Immature natural killer cell (primary cell): ENCODE results near the gene RNF217. TPM values are rescaled to one million over a fixed set of nuclear protein-coding genes. Genes with fewer than 3 reads are reported as not detected.

Experiments
- DNase-seq, 3 donors: peaks; one replicate each; pipeline ENCODE4 v3.0.0; 2022; ENCODE audit warnings: mixed read lengths in 1 of 3
- H3K27ac Mint-ChIP-seq, 6 donors: one replicate each; pipeline ENCODE4 v1.8.0; 2020; ENCODE audit warnings: mixed read lengths in 6 of 6, mild to moderate bottlenecking in 5 of 6, inconsistent platforms in 4 of 6, moderate library complexity in 3 of 6
- H3K27me3 Mint-ChIP-seq, 3 donors: one replicate each; pipeline ENCODE4 v1.8.0; 2020 to 2021; ENCODE audit warnings: low read depth in 3 of 3, mild to moderate bottlenecking in 3 of 3, mixed read lengths in 3 of 3, moderate library complexity in 3 of 3, inconsistent platforms in 1 of 3
- H3K36me3 Mint-ChIP-seq, 3 donors: one replicate each; pipeline ENCODE4 v1.8.0; 2020; ENCODE audit warnings: mixed read lengths in 3 of 3, inconsistent platforms in 2 of 3, mild to moderate bottlenecking in 2 of 3
- H3K4me1 Mint-ChIP-seq, 2 donors: one replicate each; pipeline ENCODE4 v1.8.0; 2020; ENCODE audit warnings: inconsistent platforms in 2 of 2, mild to moderate bottlenecking in 2 of 2, mixed read lengths in 2 of 2, moderate library complexity in 1 of 2
- H3K4me3 Mint-ChIP-seq, 5 donors: one replicate each; pipeline ENCODE4 v1.8.0; 2020; ENCODE audit warnings: mild to moderate bottlenecking in 5 of 5, mixed read lengths in 5 of 5, inconsistent platforms in 3 of 5, moderate library complexity in 3 of 5
- H3K9me3 Mint-ChIP-seq, 6 donors: one replicate each; pipeline ENCODE4 v1.8.0; 2020; ENCODE audit warnings: mild to moderate bottlenecking in 6 of 6, mixed read lengths in 6 of 6, inconsistent platforms in 4 of 6, moderate library complexity in 3 of 6
- polyA plus RNA-seq, 3 donors: library from polyadenylated mRNA; unstranded; fragments of 300-500 nt; fragmentation: Illumina TruSeq; gene quantifications; one replicate each; pipeline ENCODE4 v1.2.3, GENCODE V29; 2021

The RNF217 gene
- polyA plus RNA-seq, 3 donors from 2014 or later: 0.21 to 1.8 (median 0.25) TPM

DNA sequence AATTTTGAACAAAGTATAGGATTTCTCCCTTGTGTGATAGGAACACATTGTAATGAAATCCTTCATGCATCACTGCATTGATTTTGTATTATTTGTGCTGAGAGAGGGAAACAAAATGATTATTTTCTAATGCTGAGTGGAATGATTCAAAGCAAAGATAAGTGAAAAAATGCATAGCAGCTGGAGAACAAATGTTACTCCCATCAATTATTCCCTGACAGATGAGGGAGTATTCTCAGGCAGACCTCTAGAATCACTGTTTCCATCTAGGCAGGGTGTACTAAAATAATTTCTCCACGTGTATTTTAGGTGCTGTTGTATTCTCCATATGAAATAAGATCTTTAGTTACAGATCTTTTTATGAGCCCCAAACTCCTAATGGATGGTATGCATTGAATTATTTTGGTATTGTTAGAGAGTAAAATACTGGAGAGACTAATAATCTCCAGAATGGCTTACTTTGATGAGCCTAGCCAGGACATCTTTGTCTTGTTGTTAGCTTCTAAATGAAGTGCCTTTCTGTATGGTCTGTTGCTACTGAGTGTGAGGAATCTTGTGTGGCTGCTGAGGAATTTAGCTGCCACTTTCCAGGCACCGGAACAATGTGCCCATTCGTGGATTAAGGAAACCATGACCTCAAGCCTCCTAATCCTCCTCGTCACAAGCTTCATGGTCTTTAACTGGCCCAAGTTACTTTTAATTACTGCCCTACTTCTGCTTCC lies 39.6 kb downstream of the RNF217 start:
- no peaks in the 10 kb centered on the region for H3K4me1 Mint-ChIP-seq
- DNase-seq: no peak
- no peak overlapping the region for H3K27ac Mint-ChIP-seq
- H3K9me3 Mint-ChIP-seq: peaks cover 0 to 2% (median 0%) of the 10 kb centered on the region in 6 donors
- H3K36me3 Mint-ChIP-seq: peaks cover 0 to 4% (median 0%) of the 10 kb centered on the region in 3 donors
- H3K27me3 Mint-ChIP-seq: peaks cover 0 to 2% (median 2%) of the 10 kb centered on the region in 3 donors
- H3K4me3 Mint-ChIP-seq: no peak overlapping the region

DNA sequence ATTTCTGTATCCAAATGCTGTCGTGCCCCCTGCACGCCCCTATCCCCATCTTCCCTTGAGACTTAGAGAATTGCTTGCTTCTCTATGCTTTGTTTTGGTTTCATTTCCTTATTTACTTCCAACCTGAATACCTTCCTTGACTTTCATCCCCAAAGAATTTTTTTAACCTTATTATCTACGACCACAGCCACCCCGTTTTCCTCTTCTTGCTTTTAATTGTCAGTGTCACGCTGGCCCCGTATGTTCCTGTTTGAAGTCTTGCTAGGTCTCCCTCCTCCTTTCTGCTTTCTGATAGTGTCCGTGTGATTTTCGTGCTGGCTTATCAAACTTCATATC lies 40.1 kb downstream of the RNF217 start:
- H3K4me3 Mint-ChIP-seq: no peak overlapping the region
- H3K4me1 Mint-ChIP-seq: no peaks in the 10 kb centered on the region
- H3K27me3 Mint-ChIP-seq: peaks cover 0 to 2% (median 2%) of the 10 kb centered on the region in 3 donors
- peaks cover 0 to 4% (median 0%) of the 10 kb centered on the region in 3 donors for H3K36me3 Mint-ChIP-seq
- no peak overlapping the region for H3K27ac Mint-ChIP-seq
- H3K9me3 Mint-ChIP-seq: peaks cover 0 to 2% (median 0%) of the 10 kb centered on the region in 6 donors
- DNase-seq: no peak

GRCh38 chr6:125003070-125003469 lies 40.8 kb downstream of the RNF217 start:
- H3K36me3 Mint-ChIP-seq: peaks cover 0 to 4% (median 0%) of the 10 kb centered on the region in 3 donors
- no peak overlapping the region for H3K27ac Mint-ChIP-seq
- H3K4me1 Mint-ChIP-seq: no peaks in the 10 kb centered on the region
- no peak overlapping the region for H3K4me3 Mint-ChIP-seq
- DNase-seq: no peak
- peaks cover 0 to 2% (median 0%) of the 10 kb centered on the region in 6 donors for H3K9me3 Mint-ChIP-seq
- H3K27me3 Mint-ChIP-seq: peaks cover 0 to 2% (median 2%) of the 10 kb centered on the region in 3 donors

- Mint-ChIP-seq H3K9me3 (peaks cover 0 to 2% (median 0%) of the 10 kb centered on the region in 6 donors), H3K27me3 (peaks cover 0 to 2% (median 2%) of the 10 kb centered on the region in 3 donors), H3K4me1 (no peaks in the 10 kb centered on the region), H3K27ac (no peak overlapping the region), H3K36me3 (peaks cover 0 to 2% (median 0%) of the 10 kb centered on the region in 3 donors), H3K4me3 (no peak overlapping the region)
- DNase-seq: no peak
Measured at GRCh38 chr6:125004198-125004597, 42.0 kb downstream of the RNF217 start.

DNA sequence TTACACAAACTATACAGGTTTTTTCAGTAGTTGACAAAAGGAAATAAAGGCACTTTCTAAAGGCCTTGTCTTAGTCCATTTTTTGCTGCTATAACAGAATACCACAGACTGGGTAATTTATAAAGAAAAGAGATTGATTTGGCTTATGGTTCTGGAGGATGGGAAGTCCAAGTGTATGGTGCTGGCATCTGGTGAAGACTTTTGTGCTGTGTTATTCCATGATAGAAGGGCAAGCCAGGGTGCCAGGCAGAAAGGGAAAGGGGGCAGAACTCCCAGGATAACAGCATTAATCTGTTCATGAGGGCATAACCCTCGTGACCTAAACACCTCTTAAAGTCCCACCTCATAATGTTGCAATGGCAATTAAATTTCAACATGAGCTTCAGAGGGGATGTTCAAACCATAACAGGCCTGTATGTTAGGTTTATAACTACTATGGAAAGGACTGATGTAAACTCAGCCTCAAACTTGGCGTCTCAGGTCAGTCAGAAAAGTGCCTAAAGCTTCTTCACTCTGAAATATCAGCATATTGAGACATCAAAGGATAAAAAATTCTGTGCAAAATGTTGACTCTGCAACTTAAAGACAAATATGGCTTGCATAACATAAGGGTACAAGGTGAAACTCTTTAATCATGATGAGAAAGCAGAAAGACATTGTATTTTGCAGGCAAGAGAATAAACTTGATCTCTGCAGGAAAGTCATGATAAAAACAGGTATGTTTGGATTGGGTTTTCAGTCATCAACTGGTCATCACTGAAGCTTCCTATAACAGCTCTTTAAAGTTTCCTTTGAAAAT lies 42.8 kb downstream of the RNF217 start:
- no peak for DNase-seq
- H3K27me3 Mint-ChIP-seq: peaks cover 0 to 2% (median 2%) of the 10 kb centered on the region in 3 donors
- H3K4me1 Mint-ChIP-seq: no peaks in the 10 kb centered on the region
- no peaks in the 10 kb centered on the region for H3K36me3 Mint-ChIP-seq
- H3K4me3 Mint-ChIP-seq: no peak overlapping the region
- H3K9me3 Mint-ChIP-seq: peaks cover 0 to 2% (median 0%) of the 10 kb centered on the region in 6 donors
- H3K27ac Mint-ChIP-seq: no peak overlapping the region

GRCh38 chr6:125008261-125008703 lies 46.0 kb downstream of the RNF217 start:
- Mint-ChIP-seq H3K4me1 (no peaks in the 10 kb centered on the region), H3K4me3 (no peak overlapping the region), H3K36me3 (no peaks in the 10 kb centered on the region), H3K9me3 (peaks cover 0 to 2% (median 0%) of the 10 kb centered on the region in 6 donors), H3K27ac (no peak overlapping the region), H3K27me3 (peaks cover 0 to 5% (median 2%) of the 10 kb centered on the region in 3 donors)
- DNase-seq: no peak

DNA sequence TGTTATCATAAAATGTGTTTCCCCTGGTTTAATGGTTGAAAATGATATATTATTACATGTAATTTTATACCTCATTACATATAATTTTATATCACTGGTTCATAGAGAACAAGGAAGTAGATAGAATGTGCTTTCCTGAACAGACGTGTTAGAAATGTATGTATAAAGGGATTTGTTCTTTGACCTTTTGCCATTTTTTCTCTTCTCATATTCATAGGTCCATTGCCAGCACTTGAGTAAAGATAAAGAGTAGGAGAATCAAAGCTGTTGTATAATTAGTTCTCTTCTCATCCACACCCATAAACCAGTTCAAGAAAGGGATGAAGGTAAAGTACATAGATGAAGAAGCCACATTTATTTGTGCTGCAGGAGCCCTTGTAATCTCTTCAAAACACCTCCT lies 46.7 kb downstream of the RNF217 start:
- Mint-ChIP-seq H3K36me3 (no peaks in the 10 kb centered on the region), H3K27me3 (peaks cover 0 to 5% (median 2%) of the 10 kb centered on the region in 3 donors), H3K4me3 (no peak overlapping the region), H3K4me1 (no peaks in the 10 kb centered on the region), H3K27ac (no peak overlapping the region), H3K9me3 (peaks cover 0 to 2% (median 0%) of the 10 kb centered on the region in 6 donors)
- no peak for DNase-seq

- Mint-ChIP-seq H3K36me3 (no peaks in the 10 kb centered on the region), H3K4me3 (no peak overlapping the region), H3K27ac (no peak overlapping the region), H3K4me1 (no peaks in the 10 kb centered on the region), H3K27me3 (peaks cover 0 to 5% (median 2%) of the 10 kb centered on the region in 3 donors), H3K9me3 (peaks cover 0 to 2% (median 0%) of the 10 kb centered on the region in 6 donors)
- no peak for DNase-seq
Measured at GRCh38 chr6:125009578-125009977, 47.3 kb downstream of the RNF217 start.

DNA sequence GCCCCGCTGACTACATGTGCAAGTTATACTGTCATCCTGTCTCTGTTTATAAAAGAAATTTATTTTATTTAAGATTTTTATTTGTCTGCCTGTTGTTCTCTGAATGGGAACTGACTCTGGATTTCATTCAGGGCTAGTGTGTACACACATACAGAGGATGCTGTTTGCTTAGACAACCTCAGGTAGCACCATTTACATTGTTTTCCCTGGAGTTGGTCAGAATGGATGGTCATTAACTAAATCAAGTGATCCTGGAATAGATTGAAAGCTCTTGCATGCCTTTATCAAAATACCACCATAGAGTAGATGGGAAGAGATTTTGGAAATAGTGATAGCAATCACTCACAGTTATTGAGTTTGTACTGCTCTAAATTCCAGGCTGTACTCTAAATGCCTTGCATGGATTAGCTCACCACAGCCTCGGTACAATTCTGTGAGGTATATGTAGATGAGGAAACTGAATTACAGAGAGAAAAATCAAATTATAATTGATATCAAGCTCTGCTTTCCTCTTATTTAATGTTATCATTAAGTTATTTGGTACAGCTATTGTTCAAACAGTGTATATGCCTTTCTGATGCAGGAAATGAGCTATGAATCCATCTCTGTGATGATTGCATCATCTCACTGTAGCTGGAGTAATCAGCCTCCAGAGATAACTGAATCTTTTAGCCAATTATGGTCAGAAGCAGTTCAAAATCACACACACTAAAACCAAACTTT lies 51.9 kb downstream of the RNF217 start:
- DNase-seq: no peak
- Mint-ChIP-seq H3K9me3 (no peaks in the 10 kb centered on the region), H3K27ac (no peak overlapping the region), H3K36me3 (no peaks in the 10 kb centered on the region), H3K4me3 (no peak overlapping the region), H3K27me3 (peaks cover 0 to 6% (median 0%) of the 10 kb centered on the region in 3 donors), H3K4me1 (no peaks in the 10 kb centered on the region)

GRCh38 chr6:125014661-125014957 lies 52.4 kb downstream of the RNF217 start:
- no peaks in the 10 kb centered on the region for H3K4me1 Mint-ChIP-seq
- no peaks in the 10 kb centered on the region for H3K36me3 Mint-ChIP-seq
- H3K4me3 Mint-ChIP-seq: no peak overlapping the region
- H3K27me3 Mint-ChIP-seq: peaks cover 0 to 6% (median 0%) of the 10 kb centered on the region in 3 donors
- no peak for DNase-seq
- H3K9me3 Mint-ChIP-seq: no peaks in the 10 kb centered on the region
- H3K27ac Mint-ChIP-seq: no peak overlapping the region

GRCh38 chr6:125015152-125015551 lies 52.9 kb downstream of the RNF217 start:
- Mint-ChIP-seq H3K27me3 (peaks cover 0 to 6% (median 0%) of the 10 kb centered on the region in 3 donors), H3K9me3 (no peaks in the 10 kb centered on the region)

DNA sequence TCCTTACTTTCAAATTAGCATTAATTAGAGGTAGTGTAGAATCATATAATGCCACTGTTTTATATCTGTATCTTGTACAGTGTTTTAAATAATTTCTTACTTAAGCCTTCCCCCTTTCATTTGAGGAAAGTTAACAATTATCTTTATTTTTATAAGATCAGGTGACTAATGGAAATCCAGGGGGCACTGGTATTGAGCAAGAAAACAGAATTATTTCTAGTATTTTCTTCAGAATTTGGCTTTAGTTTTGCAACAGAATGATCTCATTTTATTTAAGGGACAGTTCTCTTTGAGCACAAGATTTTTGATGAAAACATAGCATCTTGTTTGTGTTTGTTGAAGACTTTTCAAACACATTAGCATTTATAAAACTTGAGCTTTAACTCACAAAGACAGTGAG lies 55.9 kb downstream of the RNF217 start:
- H3K36me3 Mint-ChIP-seq: peaks cover 0 to 3% (median 0%) of the 10 kb centered on the region in 3 donors
- no peaks in the 10 kb centered on the region for H3K4me1 Mint-ChIP-seq
- no peaks in the 10 kb centered on the region for H3K9me3 Mint-ChIP-seq
- DNase-seq: no peak
- H3K27me3 Mint-ChIP-seq: peaks cover 0 to 3% (median 0%) of the 10 kb centered on the region in 3 donors
- H3K4me3 Mint-ChIP-seq: no peak overlapping the region
- H3K27ac Mint-ChIP-seq: no peak overlapping the region

More at GRCh38 chr6:125015152-125015551, 52.9 kb downstream of the RNF217 start:
- Mint-ChIP-seq H3K4me3 (no peak overlapping the region), H3K27ac (no peak overlapping the region), H3K4me1 (no peaks in the 10 kb centered on the region), H3K36me3 (peaks cover 0 to 2% (median 0%) of the 10 kb centered on the region in 3 donors)
- no peak for DNase-seq

DNA sequence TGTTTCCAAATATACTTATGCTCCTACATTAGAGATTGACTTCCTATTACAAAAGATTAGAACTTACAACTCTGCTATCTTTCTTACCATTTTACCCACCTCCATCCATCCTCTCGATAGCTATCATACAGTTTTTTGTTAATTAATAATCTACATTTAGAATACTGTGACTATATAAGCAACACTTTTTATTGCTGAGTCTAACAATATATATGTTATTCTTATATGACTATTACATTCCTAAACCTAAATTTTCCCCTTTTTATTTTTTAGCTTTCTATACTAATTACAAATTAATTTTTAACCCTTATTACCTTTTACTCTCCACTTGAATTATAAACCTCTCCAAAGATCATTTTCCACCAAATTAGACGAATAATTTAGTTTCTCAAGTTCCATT lies 57.0 kb downstream of the RNF217 start:
- Mint-ChIP-seq H3K4me3 (no peak overlapping the region), H3K9me3 (no peaks in the 10 kb centered on the region), H3K27me3 (peaks cover 0 to 3% (median 0%) of the 10 kb centered on the region in 3 donors), H3K4me1 (no peaks in the 10 kb centered on the region), H3K27ac (no peak overlapping the region), H3K36me3 (peaks cover 0 to 3% (median 0%) of the 10 kb centered on the region in 3 donors)
- no peak for DNase-seq

GRCh38 chr6:125019918-125020317 lies 57.7 kb downstream of the RNF217 start:
- Mint-ChIP-seq H3K4me3 (no peak overlapping the region), H3K27ac (no peak overlapping the region), H3K4me1 (no peaks in the 10 kb centered on the region), H3K27me3 (peaks cover 0 to 3% (median 0%) of the 10 kb centered on the region in 3 donors), H3K9me3 (no peaks in the 10 kb centered on the region), H3K36me3 (peaks cover 0 to 3% (median 0%) of the 10 kb centered on the region in 3 donors)
- no peak for DNase-seq
